ENCODE results near the gene SNX20. TPM values are rescaled to one million over a fixed set of nuclear protein-coding genes. Genes with fewer than 3 reads are reported as not detected.

Gene SNX20
- total RNA-seq, 1 donor from 2014 or later: not detected

DNA sequence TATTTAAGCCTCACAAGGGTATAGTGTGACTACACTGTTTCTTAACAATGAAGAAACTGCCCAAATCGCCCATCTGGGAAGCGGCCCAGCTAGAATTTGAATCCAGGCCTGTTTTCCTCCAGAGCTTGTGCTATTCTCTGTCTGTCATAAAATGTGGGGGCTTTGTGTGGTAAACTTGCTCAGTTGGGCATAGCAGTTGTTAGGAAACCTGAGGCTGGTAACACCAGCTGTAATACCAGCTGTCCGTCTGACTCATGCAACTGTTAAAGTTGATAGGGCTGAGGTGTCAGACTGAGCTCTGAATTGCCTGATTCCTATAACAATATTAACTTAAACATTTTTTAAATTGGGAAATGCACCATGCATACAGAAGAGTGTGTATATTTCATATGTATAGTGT lies 21.6 kb upstream of the SNX20 start:
- peaks cover 2% of the 10 kb centered on the region for H3K36me3 Mint-ChIP-seq
- no peak for DNase-seq (ENCODE audit: low spot score in 2 of 2, unreplicated experiment in 2 of 2)
- H3K4me1 Mint-ChIP-seq: no peaks in the 10 kb centered on the region
- no peak overlapping the region for H3K4me3 Mint-ChIP-seq
- H3K27me3 Mint-ChIP-seq (ENCODE audit: low read depth): peaks cover 16% of the 10 kb centered on the region
- peaks cover 20% of the 10 kb centered on the region for H3K9me3 Mint-ChIP-seq
- TF ChIP-seq, protein P1, sequence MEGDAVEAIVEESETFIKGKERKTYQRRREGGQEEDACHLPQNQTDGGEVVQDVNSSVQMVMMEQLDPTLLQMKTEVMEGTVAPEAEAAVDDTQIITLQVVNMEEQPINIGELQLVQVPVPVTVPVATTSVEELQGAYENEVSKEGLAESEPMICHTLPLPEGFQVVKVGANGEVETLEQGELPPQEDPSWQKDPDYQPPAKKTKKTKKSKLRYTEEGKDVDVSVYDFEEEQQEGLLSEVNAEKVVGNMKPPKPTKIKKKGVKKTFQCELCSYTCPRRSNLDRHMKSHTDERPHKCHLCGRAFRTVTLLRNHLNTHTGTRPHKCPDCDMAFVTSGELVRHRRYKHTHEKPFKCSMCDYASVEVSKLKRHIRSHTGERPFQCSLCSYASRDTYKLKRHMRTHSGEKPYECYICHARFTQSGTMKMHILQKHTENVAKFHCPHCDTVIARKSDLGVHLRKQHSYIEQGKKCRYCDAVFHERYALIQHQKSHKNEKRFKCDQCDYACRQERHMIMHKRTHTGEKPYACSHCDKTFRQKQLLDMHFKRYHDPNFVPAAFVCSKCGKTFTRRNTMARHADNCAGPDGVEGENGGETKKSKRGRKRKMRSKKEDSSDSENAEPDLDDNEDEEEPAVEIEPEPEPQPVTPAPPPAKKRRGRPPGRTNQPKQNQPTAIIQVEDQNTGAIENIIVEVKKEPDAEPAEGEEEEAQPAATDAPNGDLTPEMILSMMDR (IDR thresholded peaks at IDR 0.05; ENCODE audit: unreplicated experiment): no peak
- H3K27ac Mint-ChIP-seq: no peak overlapping the region

DNA sequence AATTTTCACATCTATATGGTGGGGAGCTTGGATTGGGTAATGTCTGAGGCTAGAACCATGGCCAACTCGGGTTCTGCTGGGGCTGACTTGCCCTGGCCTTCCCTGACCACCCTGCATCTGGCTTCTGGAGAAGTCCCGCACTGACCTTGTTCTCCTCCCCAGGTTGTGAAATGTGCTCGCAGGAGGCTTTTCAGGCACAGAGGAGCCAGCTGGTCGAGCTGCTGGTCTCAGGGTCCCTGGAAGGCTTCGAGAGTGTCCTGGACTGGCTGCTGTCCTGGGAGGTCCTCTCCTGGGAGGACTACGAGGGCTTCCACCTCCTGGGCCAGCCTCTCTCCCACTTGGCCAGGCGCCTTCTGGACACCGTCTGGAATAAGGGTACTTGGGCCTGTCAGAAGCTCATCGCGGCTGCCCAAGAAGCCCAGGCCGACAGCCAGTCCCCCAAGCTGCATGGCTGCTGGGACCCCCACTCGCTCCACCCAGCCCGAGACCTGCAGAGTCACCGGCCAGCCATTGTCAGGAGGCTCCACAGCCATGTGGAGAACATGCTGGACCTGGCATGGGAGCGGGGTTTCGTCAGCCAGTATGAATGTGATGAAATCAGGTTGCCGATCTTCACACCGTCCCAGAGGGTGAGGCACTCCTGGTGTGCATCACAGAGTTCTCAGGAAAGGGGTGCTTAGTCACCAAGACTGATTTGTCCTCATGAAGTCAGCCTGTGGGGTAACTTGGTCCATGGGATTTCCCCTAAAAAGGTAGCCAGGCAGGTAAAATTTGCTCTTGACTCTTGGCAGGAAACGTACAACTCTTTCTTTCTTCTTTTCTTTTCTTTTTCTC lies 18.4 kb upstream of the SNX20 start:
- H3K9me3 Mint-ChIP-seq: peaks cover 8% of the 10 kb centered on the region
- no peak overlapping the region for H3K27ac Mint-ChIP-seq
- no peak overlapping the region for H3K4me3 Mint-ChIP-seq
- H3K27me3 Mint-ChIP-seq (ENCODE audit: low read depth): peaks cover 20% of the 10 kb centered on the region
- no peaks in the 10 kb centered on the region for H3K36me3 Mint-ChIP-seq
- no peak for DNase-seq (ENCODE audit: low spot score in 2 of 2, unreplicated experiment in 2 of 2)
- TF ChIP-seq, protein P1 (IDR thresholded peaks at IDR 0.05; ENCODE audit: unreplicated experiment): no peak
- peaks cover 3% of the 10 kb centered on the region for H3K4me1 Mint-ChIP-seq

DNA sequence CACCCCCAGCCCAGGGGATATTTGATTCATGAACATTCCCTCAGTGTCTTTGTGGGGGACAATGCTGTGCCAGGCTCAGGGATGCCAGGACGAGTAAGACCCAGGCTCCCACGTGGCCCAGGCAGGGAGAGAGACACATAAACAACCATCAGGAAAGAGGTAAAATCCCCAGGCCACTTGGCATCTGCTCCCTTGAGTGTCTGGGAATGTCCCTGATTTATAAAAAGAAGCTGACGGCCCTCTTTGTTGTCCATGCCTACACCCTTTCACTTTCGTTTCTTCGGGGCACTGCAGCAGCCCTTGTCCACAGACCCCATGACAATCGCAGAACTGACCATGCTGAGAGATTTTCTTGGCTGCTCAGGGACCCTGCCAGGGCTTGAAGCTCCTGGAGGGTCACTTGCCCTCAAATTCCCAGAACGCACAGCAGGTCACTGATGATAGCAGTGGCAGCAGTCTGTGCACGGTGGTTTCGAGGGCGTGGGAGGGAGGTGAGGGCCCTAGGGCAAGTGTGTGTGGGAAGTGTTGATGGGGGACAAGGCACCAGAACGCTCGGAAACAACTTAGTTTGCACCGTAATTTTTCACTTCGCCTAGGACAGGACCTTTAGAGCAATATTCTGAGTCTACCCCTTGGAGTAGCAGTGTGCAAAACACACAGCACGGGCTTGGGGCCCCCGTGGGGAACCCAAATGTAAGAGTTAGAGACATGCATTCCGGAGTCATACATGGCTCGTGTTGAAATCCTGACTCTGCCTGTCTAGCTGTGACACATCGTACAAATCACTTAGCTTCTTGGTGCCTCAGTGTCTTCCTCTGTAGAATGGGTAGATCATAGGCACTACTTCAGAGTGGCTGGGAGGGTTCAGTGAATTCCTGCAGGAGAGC lies 17.0 kb upstream of the SNX20 start:
- Mint-ChIP-seq H3K4me3 (no peak overlapping the region), H3K27me3 (ENCODE audit: low read depth) (peaks cover 31% of the 10 kb centered on the region), H3K9me3 (no peaks in the 10 kb centered on the region), H3K36me3 (no peaks in the 10 kb centered on the region), H3K27ac (no peak overlapping the region), H3K4me1 (peaks cover 3% of the 10 kb centered on the region)
- TF ChIP-seq, protein P1 (IDR thresholded peaks at IDR 0.05; ENCODE audit: unreplicated experiment): no peak
- DNase-seq (ENCODE audit: low spot score in 2 of 2, unreplicated experiment in 2 of 2): no peak

DNA sequence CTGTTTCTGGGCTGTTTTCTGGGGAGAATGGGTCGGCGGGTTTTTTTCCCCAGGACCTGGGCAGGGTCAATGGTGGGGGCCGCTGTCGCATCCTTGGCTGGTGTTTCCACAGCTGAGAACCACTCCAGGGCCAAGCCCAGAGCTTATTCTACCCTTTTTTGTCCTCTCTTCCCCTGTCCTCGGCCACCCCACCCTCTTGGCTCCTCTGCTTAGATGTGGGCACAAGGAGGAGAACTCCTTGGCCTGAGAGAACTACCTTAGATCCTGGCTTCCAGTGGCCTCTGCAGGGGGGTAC lies 16.3 kb upstream of the SNX20 start:
- H3K27ac Mint-ChIP-seq: no peak overlapping the region
- H3K4me3 Mint-ChIP-seq: no peak overlapping the region
- no peak for DNase-seq (ENCODE audit: low spot score in 2 of 2, unreplicated experiment in 2 of 2)
- peaks cover 39% of the 10 kb centered on the region for H3K27me3 Mint-ChIP-seq (ENCODE audit: low read depth)
- H3K36me3 Mint-ChIP-seq: no peaks in the 10 kb centered on the region
- H3K9me3 Mint-ChIP-seq: no peaks in the 10 kb centered on the region
- peaks cover 6% of the 10 kb centered on the region for H3K4me1 Mint-ChIP-seq
- TF ChIP-seq, protein P1 (IDR thresholded peaks at IDR 0.05; ENCODE audit: unreplicated experiment): no peak

DNA sequence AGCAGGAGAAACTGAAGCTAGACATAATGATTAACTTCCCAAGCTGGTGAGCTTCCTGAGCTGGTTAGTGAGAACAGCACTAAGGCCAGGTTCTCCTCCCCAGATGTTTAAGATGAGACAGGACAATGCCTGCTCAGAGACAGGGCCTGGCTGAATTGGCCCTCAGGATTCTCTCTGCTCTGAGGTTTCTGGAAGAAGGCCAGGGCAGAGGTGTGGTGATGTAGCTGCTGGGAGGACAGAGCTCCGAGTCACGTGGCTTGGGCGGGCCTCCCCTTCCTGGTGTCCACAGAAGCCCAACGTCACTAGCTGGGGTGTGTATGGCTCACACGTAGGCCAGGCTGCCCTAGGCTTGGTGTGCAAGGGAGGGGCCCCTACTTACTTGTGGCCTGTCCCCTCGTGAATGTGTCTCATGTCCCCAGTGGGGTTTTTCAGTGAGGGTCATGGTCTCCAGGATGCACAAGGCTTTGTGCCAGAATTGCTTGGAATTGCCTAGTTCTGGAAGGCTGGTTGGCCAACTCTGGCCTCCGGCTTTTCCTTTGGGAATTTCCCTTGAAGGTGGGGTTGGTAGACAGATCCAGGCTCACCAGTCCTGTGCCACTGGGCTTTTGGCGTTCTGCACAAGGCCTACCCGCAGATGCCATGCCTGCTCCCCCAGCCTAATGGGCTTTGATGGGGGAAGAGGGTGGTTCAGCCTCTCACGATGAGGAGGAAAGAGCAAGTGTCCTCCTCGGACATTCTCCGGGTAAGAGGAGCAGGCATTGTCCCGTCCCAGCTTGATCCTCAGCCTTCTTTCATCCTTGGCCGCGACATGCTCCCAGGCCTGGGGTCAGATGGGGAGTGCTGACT lies 15.7 kb upstream of the SNX20 start:
- DNase-seq (ENCODE audit: low spot score in 2 of 2, unreplicated experiment in 2 of 2): no peak
- H3K9me3 Mint-ChIP-seq: no peaks in the 10 kb centered on the region
- no peak overlapping the region for H3K27ac Mint-ChIP-seq

More for the DNA sequence above, 15.7 kb upstream of the SNX20 start:
- no peaks in the 10 kb centered on the region for H3K36me3 Mint-ChIP-seq
- H3K4me1 Mint-ChIP-seq: peaks cover 6% of the 10 kb centered on the region
- TF ChIP-seq, protein P1 (IDR thresholded peaks at IDR 0.05; ENCODE audit: unreplicated experiment): no peak
- no peak overlapping the region for H3K4me3 Mint-ChIP-seq
- H3K27me3 Mint-ChIP-seq (ENCODE audit: low read depth): peaks cover 43% of the 10 kb centered on the region
